ENCODE results near the gene ANKRD9. TPM values are rescaled to one million over a fixed set of nuclear protein-coding genes. Genes with fewer than 3 reads are reported as not detected.

Gene ANKRD9
- total and polyA plus RNA-seq, 2 of the 13 experiments (the other 11 are each of a cell fraction or from before 2014, with no cell fraction given), result 10.0 to 15.0 TPM

DNA sequence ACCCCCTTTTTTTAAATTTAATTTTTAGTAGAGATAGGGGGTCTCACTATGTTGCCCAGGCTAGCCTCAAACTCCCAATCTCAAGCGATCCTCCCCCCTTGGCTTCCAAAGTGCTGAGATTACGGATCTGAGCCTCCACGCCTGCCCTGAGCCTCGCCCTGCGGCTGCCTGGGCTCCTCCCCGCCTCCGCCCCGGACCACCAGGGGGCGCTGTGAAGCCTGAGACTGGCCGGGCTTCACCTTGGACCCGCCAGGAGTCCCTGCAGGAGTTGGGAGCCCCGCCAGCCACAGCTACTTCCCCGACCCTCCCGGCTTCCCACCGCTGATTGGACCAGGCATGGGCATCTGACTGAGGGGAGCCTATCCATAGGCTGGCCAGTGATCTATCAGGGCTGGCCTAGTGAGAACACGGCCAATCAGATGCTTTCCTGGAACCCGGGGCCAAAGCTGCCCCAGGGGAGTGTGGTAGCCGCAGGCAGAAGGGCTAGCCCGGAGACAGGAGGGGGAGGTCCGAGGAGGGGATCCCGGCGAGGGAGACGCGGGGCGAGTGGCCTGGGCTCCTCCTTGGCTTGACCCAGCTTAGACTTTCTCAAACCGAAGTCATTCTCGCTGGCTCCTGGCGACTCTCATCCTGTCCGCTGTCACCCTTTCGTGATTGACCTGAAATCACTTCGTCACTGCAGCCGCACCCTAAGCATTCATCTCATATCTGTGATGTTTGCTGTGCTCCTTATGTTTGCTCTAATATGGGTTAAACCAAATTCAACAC is 15.1 kb upstream of the ANKRD9 start (continued):
- peak; percentile 64; the same call in 1 of the 2 replicates for TF ChIP-seq HINFP (CRISPR knock-in tag; IDR thresholded peaks at IDR 0.05; ENCODE audit: low read depth)
- TF ChIP-seq, protein P1, sequence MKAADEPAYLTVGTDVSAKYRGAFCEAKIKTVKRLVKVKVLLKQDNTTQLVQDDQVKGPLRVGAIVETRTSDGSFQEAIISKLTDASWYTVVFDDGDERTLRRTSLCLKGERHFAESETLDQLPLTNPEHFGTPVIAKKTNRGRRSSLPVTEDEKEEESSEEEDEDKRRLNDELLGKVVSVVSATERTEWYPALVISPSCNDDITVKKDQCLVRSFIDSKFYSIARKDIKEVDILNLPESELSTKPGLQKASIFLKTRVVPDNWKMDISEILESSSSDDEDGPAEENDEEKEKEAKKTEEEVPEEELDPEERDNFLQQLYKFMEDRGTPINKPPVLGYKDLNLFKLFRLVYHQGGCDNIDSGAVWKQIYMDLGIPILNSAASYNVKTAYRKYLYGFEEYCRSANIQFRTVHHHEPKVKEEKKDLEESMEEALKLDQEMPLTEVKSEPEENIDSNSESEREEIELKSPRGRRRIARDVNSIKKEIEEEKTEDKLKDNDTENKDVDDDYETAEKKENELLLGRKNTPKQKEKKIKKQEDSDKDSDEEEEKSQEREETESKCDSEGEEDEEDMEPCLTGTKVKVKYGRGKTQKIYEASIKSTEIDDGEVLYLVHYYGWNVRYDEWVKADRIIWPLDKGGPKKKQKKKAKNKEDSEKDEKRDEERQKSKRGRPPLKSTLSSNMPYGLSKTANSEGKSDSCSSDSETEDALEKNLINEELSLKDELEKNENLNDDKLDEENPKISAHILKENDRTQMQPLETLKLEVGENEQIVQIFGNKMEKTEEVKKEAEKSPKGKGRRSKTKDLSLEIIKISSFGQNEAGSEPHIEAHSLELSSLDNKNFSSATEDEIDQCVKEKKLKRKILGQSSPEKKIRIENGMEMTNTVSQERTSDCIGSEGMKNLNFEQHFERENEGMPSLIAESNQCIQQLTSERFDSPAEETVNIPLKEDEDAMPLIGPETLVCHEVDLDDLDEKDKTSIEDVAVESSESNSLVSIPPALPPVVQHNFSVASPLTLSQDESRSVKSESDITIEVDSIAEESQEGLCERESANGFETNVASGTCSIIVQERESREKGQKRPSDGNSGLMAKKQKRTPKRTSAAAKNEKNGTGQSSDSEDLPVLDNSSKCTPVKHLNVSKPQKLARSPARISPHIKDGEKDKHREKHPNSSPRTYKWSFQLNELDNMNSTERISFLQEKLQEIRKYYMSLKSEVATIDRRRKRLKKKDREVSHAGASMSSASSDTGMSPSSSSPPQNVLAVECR (CRISPR knock-in tag; IDR thresholded peaks at IDR 0.05; ENCODE audit: borderline replicate concordance), result peak; percentile 79
- TF ChIP-seq HOMEZ (CRISPR knock-in tag; IDR thresholded peaks at IDR 0.05; ENCODE audit: low read depth), result peak; percentile 89
- peak; percentile 71 for TF ChIP-seq PATZ1 (CRISPR knock-in tag; IDR thresholded peaks at IDR 0.05)
- TF ChIP-seq YEATS2 (CRISPR knock-in tag; IDR thresholded peaks at IDR 0.05; ENCODE audit: borderline replicate concordance), result peak; percentile 81; the same call in 1 of the 2 replicates
- TF ChIP-seq KDM5B (CRISPR knock-in tag; IDR thresholded peaks at IDR 0.05; ENCODE audit: borderline replicate concordance), result peak; percentile 48; the same call in 1 of the 2 replicates
- TF ChIP-seq DPF2 (CRISPR knock-in tag; IDR thresholded peaks at IDR 0.05; ENCODE audit: borderline replicate concordance, low read depth), result no peak
- peak; percentile 86; the same call in 1 of the 2 replicates for TF ChIP-seq SIN3A (IDR thresholded peaks at IDR 0.05; ENCODE audit: borderline replicate concordance, low read depth, low read length)
- TF ChIP-seq, protein P2, sequence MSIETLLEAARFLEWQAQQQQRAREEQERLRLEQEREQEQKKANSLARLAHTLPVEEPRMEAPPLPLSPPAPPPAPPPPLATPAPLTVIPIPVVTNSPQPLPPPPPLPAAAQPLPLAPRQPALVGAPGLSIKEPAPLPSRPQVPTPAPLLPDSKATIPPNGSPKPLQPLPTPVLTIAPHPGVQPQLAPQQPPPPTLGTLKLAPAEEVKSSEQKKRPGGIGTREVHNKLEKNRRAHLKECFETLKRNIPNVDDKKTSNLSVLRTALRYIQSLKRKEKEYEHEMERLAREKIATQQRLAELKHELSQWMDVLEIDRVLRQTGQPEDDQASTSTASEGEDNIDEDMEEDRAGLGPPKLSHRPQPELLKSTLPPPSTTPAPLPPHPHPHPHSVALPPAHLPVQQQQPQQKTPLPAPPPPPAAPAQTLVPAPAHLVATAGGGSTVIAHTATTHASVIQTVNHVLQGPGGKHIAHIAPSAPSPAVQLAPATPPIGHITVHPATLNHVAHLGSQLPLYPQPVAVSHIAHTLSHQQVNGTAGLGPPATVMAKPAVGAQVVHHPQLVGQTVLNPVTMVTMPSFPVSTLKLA (IDR thresholded peaks at IDR 0.05), result no peak
- TF ChIP-seq ZNF234 (CRISPR knock-in tag; conservative IDR thresholded peaks at IDR 0.05), result no peak
- peak; percentile 62 for TF ChIP-seq ZNF883 (CRISPR knock-in tag; IDR thresholded peaks at IDR 0.05; ENCODE audit: not compliant biosample characterization)
- no peak for TF ChIP-seq CERS6 (CRISPR knock-in tag; IDR thresholded peaks at IDR 0.05)
- peak; percentile 80; the same call in 1 of the 2 replicates for TF ChIP-seq ZNF790 (CRISPR knock-in tag; IDR thresholded peaks at IDR 0.05; ENCODE audit: borderline replicate concordance)
- TF ChIP-seq ZNF30 (CRISPR knock-in tag; IDR thresholded peaks at IDR 0.05), result no peak
- 0 out of 2 replicates have a peak, but pooled peaks have one; percentile 45 for TF ChIP-seq KMT2A (CRISPR knock-in tag; IDR thresholded peaks at IDR 0.05)
